HL-60 (cell line): ENCODE measurements around the gene PAK5.

Experiments used
- POLR2AphosphoS5 ChIP-seq: IDR thresholded peaks from 2 replicates; pipeline ENCODE4 v1.6.1; 2012; ENCODE audit warnings: low read depth
- SPI1 ChIP-seq: IDR thresholded peaks from 2 replicates; pipeline ENCODE4 v1.6.1; 2012; ENCODE audit warnings: low read depth, mild to moderate bottlenecking, borderline replicate concordance
- TF ChIP-seq, protein P1 (sequence below): IDR thresholded peaks from one replicate; pipeline ENCODE4 v1.5.1; 2011; ENCODE audit warnings: low read length, control low read depth, inconsistent platforms; ENCODE audit not compliant: insufficient read depth

DNA sequence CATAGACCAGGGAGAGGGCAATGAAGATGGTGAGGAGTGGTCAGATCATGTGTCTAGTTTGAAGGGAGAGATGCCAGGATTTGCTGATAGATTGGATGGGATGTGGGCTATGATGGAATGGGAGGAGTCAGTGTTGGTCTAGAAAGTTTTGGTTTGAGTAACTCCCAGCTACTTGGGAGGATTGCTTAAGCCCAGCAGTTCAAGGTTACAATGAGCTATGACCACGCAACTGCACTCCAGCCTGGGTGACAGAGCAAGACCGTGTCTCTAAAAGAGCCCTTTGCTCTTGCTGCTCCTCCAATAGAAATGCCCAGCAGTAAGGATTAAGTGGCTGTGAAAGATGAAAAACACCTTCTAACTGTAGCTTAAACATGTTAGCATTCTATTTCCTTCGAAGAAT, 342.7 kb downstream of the PAK5 start:
- TF ChIP-seq POLR2AphosphoS5: no peak
- TF ChIP-seq, protein P1, sequence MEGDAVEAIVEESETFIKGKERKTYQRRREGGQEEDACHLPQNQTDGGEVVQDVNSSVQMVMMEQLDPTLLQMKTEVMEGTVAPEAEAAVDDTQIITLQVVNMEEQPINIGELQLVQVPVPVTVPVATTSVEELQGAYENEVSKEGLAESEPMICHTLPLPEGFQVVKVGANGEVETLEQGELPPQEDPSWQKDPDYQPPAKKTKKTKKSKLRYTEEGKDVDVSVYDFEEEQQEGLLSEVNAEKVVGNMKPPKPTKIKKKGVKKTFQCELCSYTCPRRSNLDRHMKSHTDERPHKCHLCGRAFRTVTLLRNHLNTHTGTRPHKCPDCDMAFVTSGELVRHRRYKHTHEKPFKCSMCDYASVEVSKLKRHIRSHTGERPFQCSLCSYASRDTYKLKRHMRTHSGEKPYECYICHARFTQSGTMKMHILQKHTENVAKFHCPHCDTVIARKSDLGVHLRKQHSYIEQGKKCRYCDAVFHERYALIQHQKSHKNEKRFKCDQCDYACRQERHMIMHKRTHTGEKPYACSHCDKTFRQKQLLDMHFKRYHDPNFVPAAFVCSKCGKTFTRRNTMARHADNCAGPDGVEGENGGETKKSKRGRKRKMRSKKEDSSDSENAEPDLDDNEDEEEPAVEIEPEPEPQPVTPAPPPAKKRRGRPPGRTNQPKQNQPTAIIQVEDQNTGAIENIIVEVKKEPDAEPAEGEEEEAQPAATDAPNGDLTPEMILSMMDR: no peak
- TF ChIP-seq SPI1: no peak
